HG02981 (cell line): ENCODE data around the gene PRODH2.
"Not testable (repeated sequence)": the region's sequence is repeated elsewhere in the genome, so short reads cannot be mapped to it uniquely, and the experiment has no call there.

ENCODE experiments used
- ATAC-seq: cut with Tn5 transposase; IDR thresholded peaks from one replicate; pipeline ENCODE4 v1.9.1; 2021; ENCODE audit warnings: mild to moderate bottlenecking, moderate library complexity; ENCODE audit not compliant: unreplicated experiment

PRODH2 gene

GRCh38 chr19:35843676-35844481 lies 31.2 kb upstream of the PRODH2 start:
- ATAC-seq = no peak

- no peak for ATAC-seq
These were observed 30.1 kb upstream of the PRODH2 start for GRCh38 chr19:35842666-35843272.

- no peak for ATAC-seq
These were observed 29.4 kb upstream of the PRODH2 start for GRCh38 chr19:35841961-35842595.

- not testable (repeated sequence) for ATAC-seq
These were observed 23.5 kb upstream of the PRODH2 start for GRCh38 chr19:35836096-35836495.

- no peak for ATAC-seq
These were observed 21.3 kb upstream of the PRODH2 start for GRCh38 chr19:35833972-35834371.

- no peak for ATAC-seq
These were observed 19.4 kb upstream of the PRODH2 start for GRCh38 chr19:35832054-35832453.

- no peak for ATAC-seq
These were observed 18.3 kb upstream of the PRODH2 start for GRCh38 chr19:35830986-35831385.

- ATAC-seq = no peak
These were observed 16.2 kb upstream of the PRODH2 start for GRCh38 chr19:35828692-35829301.

- no peak for ATAC-seq
These were observed 11.5 kb upstream of the PRODH2 start for GRCh38 chr19:35824150-35824549.

GRCh38 chr19:35822579-35822978 lies 9.9 kb upstream of the PRODH2 start:
- no peak for ATAC-seq

GRCh38 chr19:35818445-35818844 lies 5.8 kb upstream of the PRODH2 start:
- ATAC-seq = no peak

- ATAC-seq = no peak
These were observed 4.2 kb upstream of the PRODH2 start for GRCh38 chr19:35816846-35817245.

- no peak for ATAC-seq
These were observed 3.6 kb upstream of the PRODH2 start for GRCh38 chr19:35816262-35816661.

- ATAC-seq = no peak
These were observed 622 bp upstream of the PRODH2 start for GRCh38 chr19:35813043-35813890.

- no peak for ATAC-seq
These were observed 1.1 kb downstream of the PRODH2 start for GRCh38 chr19:35811317-35812219.

GRCh38 chr19:35807633-35808032 lies 5.0 kb downstream of the PRODH2 start:
- no peak for ATAC-seq

- no peak for ATAC-seq
These were observed 6.0 kb downstream of the PRODH2 start for GRCh38 chr19:35806597-35806996.

GRCh38 chr19:35805526-35806102 lies 7.0 kb downstream of the PRODH2 start:
- no peak for ATAC-seq

- no peak for ATAC-seq
These were observed 10.8 kb downstream of the PRODH2 start for GRCh38 chr19:35801828-35802227.
